Measurements from ENCODE around the gene TMEM174.
A peak's percentile ranks its signal among the peaks of the same experiment; 100 is the strongest.
"Not testable (repeated sequence)": the region's sequence is repeated elsewhere in the genome, so short reads cannot be mapped to it uniquely, and the experiment has no call there.

TMEM174 gene

GRCh38 chr5:73189871-73190376 is 16.9 kb downstream of the TMEM174 start:
- no peak overlapping the region for H3K4me3 Mint-ChIP-seq
- no peaks in the 10 kb centered on the region for H3K36me3 Mint-ChIP-seq (ENCODE audit: insufficient read depth)
- H3K4me1 Mint-ChIP-seq (ENCODE audit: low read depth in 2 of 2), result no peaks in the 10 kb centered on the region
- H3K27me3 Mint-ChIP-seq, result peaks cover 57 to 70% of the 10 kb centered on the region in 2 donors
- H3K9me3 Mint-ChIP-seq, result no peaks in the 10 kb centered on the region
- DNase-seq (no peak), ATAC-seq (replicated peaks) (no peak)
- H3K27ac Mint-ChIP-seq, result no peak overlapping the region

GRCh38 chr5:73192370-73192769 is 19.4 kb downstream of the TMEM174 start:
- no peak overlapping the region for H3K4me3 Mint-ChIP-seq
- H3K9me3 Mint-ChIP-seq, result no peaks in the 10 kb centered on the region
- H3K36me3 Mint-ChIP-seq (ENCODE audit: insufficient read depth), result no peaks in the 10 kb centered on the region
- peaks cover 65 to 87% of the 10 kb centered on the region in 2 donors for H3K27me3 Mint-ChIP-seq
- no peak overlapping the region for H3K27ac Mint-ChIP-seq
- ATAC-seq (replicated peaks) (no peak), DNase-seq (no peak)
- no peaks in the 10 kb centered on the region for H3K4me1 Mint-ChIP-seq (ENCODE audit: low read depth in 2 of 2)

GRCh38 chr5:73193592-73193991 is 20.6 kb downstream of the TMEM174 start:
- H3K27me3 Mint-ChIP-seq, result peaks cover 62 to 85% of the 10 kb centered on the region in 2 donors
- no peak overlapping the region for H3K4me3 Mint-ChIP-seq
- H3K9me3 Mint-ChIP-seq, result no peaks in the 10 kb centered on the region
- H3K4me1 Mint-ChIP-seq (ENCODE audit: low read depth in 2 of 2), result peaks cover 0 to 2% of the 10 kb centered on the region in 2 donors
- no peaks in the 10 kb centered on the region for H3K36me3 Mint-ChIP-seq (ENCODE audit: insufficient read depth)
- ATAC-seq (replicated peaks), result no peak
- no peak for DNase-seq
- no peak overlapping the region for H3K27ac Mint-ChIP-seq

- peaks cover 46 to 71% of the 10 kb centered on the region in 2 donors for H3K27me3 Mint-ChIP-seq
- ATAC-seq (replicated peaks), result no peak
These were observed 23.2 kb downstream of the TMEM174 start for GRCh38 chr5:73196201-73196600.

GRCh38 chr5:73197637-73198257 is 24.8 kb downstream of the TMEM174 start:
- Mint-ChIP-seq H3K4me1 (ENCODE audit: low read depth in 2 of 2) (peaks cover 0 to 5% of the 10 kb centered on the region in 2 donors), H3K4me3 (no peak overlapping the region), H3K9me3 (no peaks in the 10 kb centered on the region), H3K27me3 (peaks cover 42 to 56% of the 10 kb centered on the region in 2 donors), H3K27ac (no peak overlapping the region), H3K36me3 (ENCODE audit: insufficient read depth) (no peaks in the 10 kb centered on the region)
- ATAC-seq (replicated peaks), result no peak
- DNase-seq, result no peak

More at GRCh38 chr5:73196201-73196600, 23.2 kb downstream of the TMEM174 start:
- Mint-ChIP-seq H3K9me3 (no peaks in the 10 kb centered on the region), H3K4me3 (no peak overlapping the region), H3K27ac (no peak overlapping the region), H3K4me1 (ENCODE audit: low read depth in 2 of 2) (peaks cover 0 to 2% of the 10 kb centered on the region in 2 donors), H3K36me3 (ENCODE audit: insufficient read depth) (no peaks in the 10 kb centered on the region)
- DNase-seq, result no peak

GRCh38 chr5:73198833-73199592 is 26.0 kb downstream of the TMEM174 start:
- H3K27ac Mint-ChIP-seq, result no peak overlapping the region
- H3K4me1 Mint-ChIP-seq (ENCODE audit: low read depth in 2 of 2), result peaks cover 0 to 5% of the 10 kb centered on the region in 2 donors
- no peak for DNase-seq
- H3K9me3 Mint-ChIP-seq, result no peaks in the 10 kb centered on the region
- H3K36me3 Mint-ChIP-seq (ENCODE audit: insufficient read depth), result no peaks in the 10 kb centered on the region
- peaks cover 39 to 53% of the 10 kb centered on the region in 2 donors for H3K27me3 Mint-ChIP-seq
- no peak for ATAC-seq (replicated peaks)
- H3K4me3 Mint-ChIP-seq, result no peak overlapping the region

- H3K4me1 Mint-ChIP-seq (ENCODE audit: low read depth in 2 of 2), result peaks cover 0 to 5% of the 10 kb centered on the region in 2 donors
- DNase-seq (no peak), ATAC-seq (replicated peaks) (no peak)
- H3K27me3 Mint-ChIP-seq, result peaks cover 33 to 52% of the 10 kb centered on the region in 2 donors
- H3K36me3 Mint-ChIP-seq (ENCODE audit: insufficient read depth), result no peaks in the 10 kb centered on the region
- H3K9me3 Mint-ChIP-seq, result no peaks in the 10 kb centered on the region
- H3K4me3 Mint-ChIP-seq, result no peak overlapping the region
- no peak overlapping the region for H3K27ac Mint-ChIP-seq
These were observed 26.7 kb downstream of the TMEM174 start for GRCh38 chr5:73199671-73200070.

GRCh38 chr5:73201547-73202513 is 28.8 kb downstream of the TMEM174 start:
- peak; percentile 94 for ATAC-seq (replicated peaks)

GRCh38 chr5:73204332-73204731 is 31.3 kb downstream of the TMEM174 start:
- Mint-ChIP-seq H3K36me3 (ENCODE audit: insufficient read depth) (no peaks in the 10 kb centered on the region), H3K9me3 (peaks cover 2 to 13% of the 10 kb centered on the region in 2 donors), H3K4me3 (no peak overlapping the region), H3K27ac (no peak overlapping the region), H3K27me3 (peaks cover 48 to 59% of the 10 kb centered on the region in 2 donors), H3K4me1 (ENCODE audit: low read depth in 2 of 2) (peaks cover 0 to 2% of the 10 kb centered on the region in 2 donors)
- no peak for DNase-seq
- no peak for ATAC-seq (replicated peaks)

More at GRCh38 chr5:73201547-73202513, 28.8 kb downstream of the TMEM174 start:
- peak; percentile 60 to 76 (median 70) for DNase-seq
- Mint-ChIP-seq H3K27ac (no peak overlapping the region), H3K36me3 (ENCODE audit: insufficient read depth) (no peaks in the 10 kb centered on the region), H3K4me3 (peak overlapping the region; percentile 29 to 56), H3K27me3 (peaks cover 28 to 53% of the 10 kb centered on the region in 2 donors), H3K9me3 (no peaks in the 10 kb centered on the region), H3K4me1 (ENCODE audit: low read depth in 2 of 2) (peaks cover 0 to 5% of the 10 kb centered on the region in 2 donors)

- Mint-ChIP-seq H3K27ac (no peak overlapping the region), H3K9me3 (peaks cover 5 to 17% of the 10 kb centered on the region in 2 donors), H3K27me3 (peaks cover 52 to 62% of the 10 kb centered on the region in 2 donors), H3K4me3 (no peak overlapping the region), H3K36me3 (ENCODE audit: insufficient read depth) (no peaks in the 10 kb centered on the region), H3K4me1 (ENCODE audit: low read depth in 2 of 2) (peaks cover 0 to 2% of the 10 kb centered on the region in 2 donors)
- ATAC-seq (replicated peaks) (no peak), DNase-seq (no peak)
These were observed 31.7 kb downstream of the TMEM174 start for GRCh38 chr5:73204733-73205132.

- Mint-ChIP-seq H3K4me1 (ENCODE audit: low read depth in 2 of 2) (peaks cover 0 to 2% of the 10 kb centered on the region in 2 donors), H3K27me3 (peaks cover 57 to 67% of the 10 kb centered on the region in 2 donors), H3K27ac (no peak overlapping the region), H3K36me3 (ENCODE audit: insufficient read depth) (no peaks in the 10 kb centered on the region), H3K4me3 (no peak overlapping the region), H3K9me3 (peaks cover 9 to 23% of the 10 kb centered on the region in 2 donors)
- ATAC-seq (replicated peaks) (no peak), DNase-seq (no peak)
These were observed 32.3 kb downstream of the TMEM174 start for GRCh38 chr5:73205305-73205704.

GRCh38 chr5:73207239-73207638 is 34.2 kb downstream of the TMEM174 start:
- DNase-seq; ATAC-seq (replicated peaks); H3K27ac Mint-ChIP-seq; H3K36me3 Mint-ChIP-seq (ENCODE audit: insufficient read depth); H3K4me3 Mint-ChIP-seq; H3K4me1 Mint-ChIP-seq (ENCODE audit: low read depth in 2 of 2): not testable (repeated sequence)
- H3K9me3 Mint-ChIP-seq, result peaks cover 9 to 23% of the 10 kb centered on the region in 2 donors
- peaks cover 69 to 87% of the 10 kb centered on the region in 2 donors for H3K27me3 Mint-ChIP-seq

- not testable (repeated sequence) for DNase-seq; H3K4me1 Mint-ChIP-seq (ENCODE audit: low read depth in 2 of 2); H3K27ac Mint-ChIP-seq; ATAC-seq (replicated peaks); H3K36me3 Mint-ChIP-seq (ENCODE audit: insufficient read depth); H3K4me3 Mint-ChIP-seq
- Mint-ChIP-seq H3K27me3 (peaks cover 78 to 95% of the 10 kb centered on the region in 2 donors), H3K9me3 (peaks cover 9 to 23% of the 10 kb centered on the region in 2 donors)
These were observed 36.1 kb downstream of the TMEM174 start for GRCh38 chr5:73209075-73209474.

Data from effector memory CD8-positive, alpha-beta T cell (primary cell).